Left renal pelvis (tissue), 4 donors: ENCODE results near the gene PCSK9. TPM values are rescaled to one million over a fixed set of nuclear protein-coding genes. Genes with fewer than 3 reads are reported as not detected.

Experiments
- DNase-seq, 4 donors: peaks; one replicate each; pipeline ENCODE4 v3.0.0-alpha.2; 2013; ENCODE audit warnings: low read depth in 4 of 4, low spot score in 3 of 4
- polyA plus RNA-seq, 4 donors: library from polyadenylated mRNA; unstranded; fragments of 120-200 nt; gene quantifications; one replicate each; pipeline ENCODE4 v1.2.1, GENCODE V29; 2013; ENCODE audit not compliant: insufficient read length in 4 of 4

The PCSK9 gene
- 10 to 100 TPM in 1 of 4 donors, 1 to 10 TPM in 3; 1.3 to 11.8 (median 1.9) TPM for polyA plus RNA-seq

DNA sequence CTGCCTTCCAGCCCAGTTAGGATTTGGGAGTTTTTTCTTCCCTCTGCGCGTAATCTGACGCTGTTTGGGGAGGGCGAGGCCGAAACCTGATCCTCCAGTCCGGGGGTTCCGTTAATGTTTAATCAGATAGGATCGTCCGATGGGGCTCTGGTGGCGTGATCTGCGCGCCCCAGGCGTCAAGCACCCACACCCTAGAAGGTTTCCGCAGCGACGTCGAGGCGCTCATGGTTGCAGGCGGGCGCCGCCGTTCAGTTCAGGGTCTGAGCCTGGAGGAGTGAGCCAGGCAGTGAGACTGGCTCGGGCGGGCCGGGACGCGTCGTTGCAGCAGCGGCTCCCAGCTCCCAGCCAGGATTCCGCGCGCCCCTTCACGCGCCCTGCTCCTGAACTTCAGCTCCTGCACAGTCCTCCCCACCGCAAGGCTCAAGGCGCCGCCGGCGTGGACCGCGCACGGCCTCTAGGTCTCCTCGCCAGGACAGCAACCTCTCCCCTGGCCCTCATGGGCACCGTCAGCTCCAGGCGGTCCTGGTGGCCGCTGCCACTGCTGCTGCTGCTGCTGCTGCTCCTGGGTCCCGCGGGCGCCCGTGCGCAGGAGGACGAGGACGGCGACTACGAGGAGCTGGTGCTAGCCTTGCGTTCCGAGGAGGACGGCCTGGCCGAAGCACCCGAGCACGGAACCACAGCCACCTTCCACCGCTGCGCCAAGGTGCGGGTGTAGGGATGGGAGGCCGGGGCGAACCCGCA is at the start of gene PCSK9:
PCSK9 (plus strand) TSS at position 207 of the 741 bp plus-strand sequence; CDS start at position 497, 290 bp downstream.
- peak in 3 of 4 donors; percentile 18 to 36 (median 21) for DNase-seq

DNA sequence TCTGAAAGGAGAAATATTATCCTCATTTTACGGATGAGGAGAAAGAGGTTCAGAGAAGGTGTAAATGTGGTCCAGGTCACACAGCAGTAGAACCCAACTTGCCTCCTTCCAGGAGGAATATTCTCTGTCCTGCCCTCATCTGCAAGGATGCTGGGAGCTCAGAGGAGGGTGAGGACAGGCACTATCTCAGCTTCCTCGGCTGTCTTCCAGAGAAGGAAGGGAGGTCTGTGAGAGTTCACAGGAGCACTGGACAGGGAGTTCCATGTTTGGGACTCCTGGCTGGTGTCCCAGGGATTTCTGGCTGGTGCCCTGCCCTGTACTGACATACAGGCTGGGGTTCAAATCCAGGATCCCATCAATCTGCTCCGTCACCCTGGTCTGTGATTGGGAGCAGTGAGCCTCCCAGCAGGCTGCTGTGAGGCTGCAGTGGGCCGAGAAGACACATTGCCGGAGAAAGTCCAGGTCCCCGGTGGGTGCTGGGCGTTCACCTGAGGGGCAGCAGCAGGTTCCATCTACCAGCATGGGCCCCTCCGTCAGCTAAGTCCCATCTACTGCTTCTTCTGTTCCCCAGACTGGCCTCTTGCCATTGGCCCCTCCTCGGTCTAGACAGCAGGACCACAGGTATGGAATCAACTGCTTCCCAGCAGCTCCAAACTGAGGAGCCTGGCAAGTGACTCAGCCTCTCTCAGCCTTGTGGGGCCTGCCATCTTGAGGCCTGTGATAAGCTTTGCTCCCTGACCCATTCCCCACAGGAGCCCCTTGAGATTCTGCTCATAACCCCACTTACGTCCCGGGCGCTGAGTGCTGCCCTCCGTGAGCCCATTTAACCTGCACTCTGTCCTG is 49.2 kb upstream of the PCSK9 start:
- no peak for DNase-seq

DNA sequence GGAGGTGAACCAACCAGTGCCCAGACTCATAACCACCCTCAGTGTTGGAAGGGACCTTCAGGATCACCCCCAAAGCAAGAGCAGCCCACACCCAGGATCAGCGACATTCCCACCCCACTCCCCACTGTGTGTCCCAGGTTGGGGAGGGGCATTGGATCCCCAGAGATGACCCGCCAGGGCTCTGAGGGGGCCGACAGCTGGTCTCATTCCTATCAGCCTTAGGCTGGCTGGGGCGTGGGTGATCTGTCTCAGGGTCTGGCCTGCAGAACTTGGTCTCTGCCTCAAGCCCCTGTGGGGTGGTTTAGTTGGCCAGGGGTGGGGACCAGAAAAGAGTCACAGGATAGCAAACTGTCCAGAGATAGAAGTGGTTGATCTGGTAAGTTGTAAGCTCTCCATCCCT is 48.4 kb upstream of the PCSK9 start:
- no peak for DNase-seq

DNA sequence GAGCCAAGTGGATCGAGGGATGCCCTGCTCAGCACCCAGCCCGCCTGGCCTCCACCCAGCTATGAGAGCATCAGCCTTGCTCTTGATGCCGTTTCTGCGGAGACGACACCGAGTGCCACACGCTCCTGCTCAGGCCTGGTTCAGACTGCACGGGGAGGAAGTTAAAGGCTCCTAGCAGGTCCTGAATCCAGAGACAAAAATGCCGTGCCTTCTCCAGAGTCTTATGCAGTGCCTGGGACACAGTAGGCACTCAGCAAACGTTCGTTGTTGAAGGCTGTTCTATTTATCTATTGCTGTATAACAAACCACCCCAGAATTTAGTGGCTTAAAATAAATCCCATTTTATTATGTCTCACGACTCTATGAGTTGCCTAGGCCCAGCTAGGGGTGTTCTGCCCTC is 47.4 kb upstream of the PCSK9 start:
- DNase-seq: no peak

DNA sequence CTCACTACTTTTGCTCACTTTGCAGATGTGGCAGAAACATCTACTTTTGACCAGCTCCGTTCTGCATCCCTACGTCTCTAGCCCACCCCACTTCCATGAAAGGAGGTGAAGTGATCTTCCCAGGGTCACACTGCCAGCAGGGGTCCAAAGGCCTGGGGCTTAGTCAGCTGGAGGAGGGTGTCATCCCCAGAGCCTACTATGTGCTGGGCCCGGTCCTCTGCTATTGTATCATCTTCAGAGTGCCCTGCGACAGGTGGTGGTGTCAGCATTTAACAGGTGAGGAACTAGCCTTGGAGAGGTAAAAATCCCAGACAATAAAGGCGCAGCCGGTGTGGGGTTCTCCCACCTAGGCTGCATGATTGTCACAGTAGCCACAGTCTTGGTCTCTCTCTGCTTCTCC is 46.2 kb upstream of the PCSK9 start:
- no peak for DNase-seq

DNA sequence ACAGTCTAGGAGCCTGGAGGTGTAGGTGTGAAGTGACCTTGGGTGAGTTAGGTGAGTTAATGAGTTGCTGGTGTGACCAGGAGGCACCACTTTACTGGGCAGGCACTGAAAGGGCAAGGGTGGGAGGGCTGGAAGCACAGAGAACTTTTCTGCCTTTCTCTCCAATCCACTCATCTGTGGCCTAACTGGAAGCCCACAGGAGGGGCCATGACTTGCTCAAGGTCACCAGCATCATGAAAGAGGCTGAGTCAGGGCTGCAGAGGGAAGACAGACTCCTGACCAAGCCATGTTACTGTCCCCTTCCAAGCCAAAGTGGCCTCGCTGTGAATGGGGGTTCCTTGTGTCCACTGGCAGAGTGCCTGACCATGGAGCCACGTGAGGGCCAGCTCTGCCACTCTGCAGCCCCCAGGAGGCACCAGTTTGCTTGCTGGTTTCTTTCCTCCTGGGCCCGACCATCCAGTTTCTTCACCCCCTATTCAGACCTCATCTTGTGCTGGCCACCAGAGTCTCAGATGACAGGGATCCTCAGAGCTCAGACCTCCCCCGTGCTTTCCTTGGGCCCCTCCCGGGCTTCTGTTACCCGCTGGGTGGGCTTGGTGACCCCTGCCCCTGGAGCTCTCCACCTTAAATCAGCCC is 44.9 kb upstream of the PCSK9 start:
- no peak for DNase-seq

DNA sequence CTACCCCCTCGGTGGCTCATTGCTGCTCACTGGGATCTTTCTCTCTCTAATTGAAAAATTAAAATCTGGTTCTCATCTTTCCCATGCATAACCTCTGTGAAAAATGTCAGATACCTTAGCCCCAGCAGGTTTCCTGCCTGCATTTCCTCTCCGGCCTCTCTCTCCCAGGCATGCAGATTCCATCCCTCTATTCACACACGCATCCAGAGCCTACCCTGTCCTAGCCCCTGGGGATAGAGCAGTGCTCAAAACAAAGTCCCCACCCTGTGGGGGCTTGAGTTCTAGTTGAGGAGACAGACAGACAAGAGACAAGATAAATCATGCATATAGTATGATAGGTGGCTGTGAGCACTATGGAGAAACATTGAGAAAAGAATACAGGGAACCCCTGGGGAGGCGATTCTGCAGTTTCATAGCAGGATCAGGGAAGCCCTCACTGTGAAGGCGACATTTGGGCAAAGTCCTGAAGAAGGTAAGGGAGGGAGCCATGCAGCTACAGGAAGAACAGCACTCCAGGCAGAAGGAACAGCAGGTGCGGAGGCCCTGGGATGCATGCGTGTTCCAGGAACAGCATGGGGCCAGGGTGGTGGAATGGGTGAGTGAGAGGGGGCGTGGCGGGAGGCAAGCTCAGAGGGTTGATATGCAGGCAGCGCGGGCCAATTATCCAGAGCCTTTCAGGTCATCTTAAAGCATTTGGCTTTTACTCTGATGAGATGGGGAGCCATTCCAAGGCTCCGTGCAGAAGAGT is 44.2 kb upstream of the PCSK9 start:
- DNase-seq: no peak

DNA sequence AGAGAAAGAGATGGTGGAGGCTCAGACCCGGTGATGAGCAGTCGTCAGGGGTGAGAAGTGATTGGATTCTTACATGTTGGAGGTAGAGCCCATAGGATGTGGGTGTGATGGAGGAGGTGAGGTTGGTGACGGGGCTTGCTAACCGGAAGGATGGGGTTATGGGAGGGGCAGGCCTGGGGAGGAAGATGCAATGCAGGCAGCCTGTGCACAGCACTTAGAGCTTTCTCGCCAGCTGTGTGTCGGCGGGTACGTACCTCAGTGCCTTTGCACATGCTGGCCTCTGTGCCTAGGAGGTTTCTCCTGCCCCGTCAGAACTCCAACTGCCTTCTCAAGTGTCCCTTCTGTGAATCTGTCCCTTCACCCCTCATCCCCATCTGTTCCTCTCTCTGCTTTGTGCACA is 43.5 kb upstream of the PCSK9 start:
- DNase-seq: no peak

DNA sequence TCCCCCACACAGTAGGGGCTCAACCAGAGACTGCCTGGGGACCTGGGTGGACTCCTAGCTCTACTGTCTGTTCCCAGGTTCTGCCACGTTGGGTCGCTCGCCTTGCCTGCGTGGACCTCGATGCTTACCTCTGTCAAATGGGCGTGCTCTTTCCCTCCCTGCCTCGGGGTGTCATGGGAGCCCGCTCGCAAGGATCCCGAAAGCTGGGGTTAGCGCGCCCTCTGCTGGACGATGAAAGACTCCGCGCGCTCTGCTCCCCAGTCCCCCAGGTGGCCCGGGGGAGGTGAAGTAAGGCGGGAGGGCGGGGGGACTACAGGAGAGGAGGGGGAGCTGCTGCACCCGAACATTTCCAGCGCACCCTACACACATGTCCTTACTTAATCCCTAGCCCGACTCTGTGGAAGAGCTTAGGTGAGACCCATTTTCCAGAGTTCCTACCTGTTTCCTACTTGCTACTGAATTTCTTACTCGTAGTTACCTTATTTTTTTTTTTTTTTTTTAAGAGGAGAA is 42.9 kb upstream of the PCSK9 start:
- no peak for DNase-seq

DNA sequence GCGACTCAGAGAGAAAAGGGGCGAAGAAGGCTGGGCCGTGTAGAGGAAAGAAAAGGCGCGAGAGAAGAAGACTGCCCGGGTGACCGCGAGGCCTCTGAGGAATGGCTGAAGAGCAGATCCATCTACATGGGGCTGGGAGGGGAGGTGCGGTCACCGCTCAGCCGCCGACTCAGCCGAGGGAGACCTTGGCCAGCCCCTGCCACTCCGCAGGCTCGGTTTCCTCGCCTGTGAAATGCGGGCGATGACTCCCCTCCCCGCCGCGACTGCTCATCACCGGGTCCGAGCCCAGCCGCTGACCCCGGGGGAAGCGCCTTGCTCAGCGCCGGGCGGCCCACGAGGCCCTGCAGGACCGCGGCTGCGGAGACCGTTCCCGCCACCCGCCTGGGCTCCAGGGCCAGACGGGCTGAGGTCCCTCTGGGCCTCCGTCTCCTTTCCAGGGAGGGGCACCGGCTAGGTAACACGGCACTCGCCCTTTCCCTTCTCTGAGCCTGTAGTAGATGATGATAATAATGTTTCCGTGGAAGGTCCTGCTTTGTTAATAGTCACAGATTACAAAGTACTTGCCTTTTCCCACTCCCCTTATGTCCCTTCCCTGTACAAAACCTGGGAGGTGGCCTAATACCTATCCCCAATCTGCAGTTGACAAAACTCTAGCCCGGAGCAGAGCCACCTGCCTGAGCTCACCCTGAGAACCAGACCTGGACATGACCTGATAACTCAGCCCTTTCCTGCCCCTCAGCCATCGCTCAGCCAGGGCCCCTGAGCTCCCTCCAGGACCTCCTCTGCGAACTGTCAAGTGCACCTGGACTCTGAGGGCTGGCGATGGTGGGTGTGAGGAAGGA is 42.3 kb upstream of the PCSK9 start:
- DNase-seq: no peak

DNA sequence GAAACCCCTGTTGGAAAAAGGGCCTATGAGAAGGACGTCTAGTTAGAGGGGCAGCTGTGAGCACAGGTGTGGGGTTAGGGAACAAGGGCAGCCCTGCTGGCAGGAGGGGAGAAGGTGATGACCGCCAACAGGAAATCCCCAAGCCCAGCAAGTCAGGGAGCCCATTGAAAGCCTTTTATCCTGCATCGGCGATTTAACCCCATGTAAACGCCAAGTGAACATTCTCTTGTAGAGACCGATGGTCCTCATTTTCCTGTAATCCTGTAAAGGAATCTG is 41.7 kb upstream of the PCSK9 start:
- DNase-seq: no peak

DNA sequence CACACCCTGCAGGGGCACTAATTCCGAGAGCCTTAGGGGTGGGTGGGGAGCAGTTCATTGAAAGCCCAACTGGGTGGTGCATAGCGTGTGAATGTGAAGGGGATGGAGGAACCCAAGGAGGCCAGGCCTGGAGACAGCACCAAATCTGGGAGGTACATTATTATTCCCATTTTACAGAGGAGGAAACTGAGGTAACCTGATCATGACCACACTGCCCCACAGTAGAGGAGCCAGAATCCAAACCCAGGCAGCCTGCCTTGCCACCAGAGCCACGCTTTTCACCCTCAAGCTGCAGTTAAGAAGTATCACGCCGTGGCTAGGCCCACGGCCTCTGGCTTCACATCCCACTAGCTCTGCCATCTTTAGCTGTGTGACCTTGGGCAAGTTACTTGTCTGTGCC is 41.2 kb upstream of the PCSK9 start:
- no peak for DNase-seq

DNA sequence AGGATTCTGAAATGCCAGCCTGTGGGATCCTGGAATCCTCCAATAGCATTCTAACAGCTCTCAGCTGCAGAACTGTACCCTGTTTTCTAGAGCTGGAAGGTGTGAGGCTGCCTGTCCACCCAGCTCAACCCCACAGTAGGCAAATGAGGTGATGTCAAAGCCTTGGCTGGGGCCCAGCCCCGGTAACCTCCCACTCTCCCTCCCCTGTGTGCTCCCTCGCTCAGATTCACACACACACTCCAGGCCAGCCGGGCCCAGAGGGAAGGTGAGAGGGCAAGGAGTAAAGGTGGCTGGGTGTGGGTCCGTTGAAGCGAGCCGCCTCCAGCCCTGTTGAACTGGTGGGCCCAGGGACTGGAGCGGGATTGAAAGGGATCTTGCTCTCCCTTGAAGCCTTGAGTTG is 40.7 kb upstream of the PCSK9 start, which contains the start of gene BSND:
BSND (plus strand) TSS at position 257 of the 400 bp plus-strand sequence. CDS start 254 bp downstream, outside the sequence.
- DNase-seq: no peak

DNA sequence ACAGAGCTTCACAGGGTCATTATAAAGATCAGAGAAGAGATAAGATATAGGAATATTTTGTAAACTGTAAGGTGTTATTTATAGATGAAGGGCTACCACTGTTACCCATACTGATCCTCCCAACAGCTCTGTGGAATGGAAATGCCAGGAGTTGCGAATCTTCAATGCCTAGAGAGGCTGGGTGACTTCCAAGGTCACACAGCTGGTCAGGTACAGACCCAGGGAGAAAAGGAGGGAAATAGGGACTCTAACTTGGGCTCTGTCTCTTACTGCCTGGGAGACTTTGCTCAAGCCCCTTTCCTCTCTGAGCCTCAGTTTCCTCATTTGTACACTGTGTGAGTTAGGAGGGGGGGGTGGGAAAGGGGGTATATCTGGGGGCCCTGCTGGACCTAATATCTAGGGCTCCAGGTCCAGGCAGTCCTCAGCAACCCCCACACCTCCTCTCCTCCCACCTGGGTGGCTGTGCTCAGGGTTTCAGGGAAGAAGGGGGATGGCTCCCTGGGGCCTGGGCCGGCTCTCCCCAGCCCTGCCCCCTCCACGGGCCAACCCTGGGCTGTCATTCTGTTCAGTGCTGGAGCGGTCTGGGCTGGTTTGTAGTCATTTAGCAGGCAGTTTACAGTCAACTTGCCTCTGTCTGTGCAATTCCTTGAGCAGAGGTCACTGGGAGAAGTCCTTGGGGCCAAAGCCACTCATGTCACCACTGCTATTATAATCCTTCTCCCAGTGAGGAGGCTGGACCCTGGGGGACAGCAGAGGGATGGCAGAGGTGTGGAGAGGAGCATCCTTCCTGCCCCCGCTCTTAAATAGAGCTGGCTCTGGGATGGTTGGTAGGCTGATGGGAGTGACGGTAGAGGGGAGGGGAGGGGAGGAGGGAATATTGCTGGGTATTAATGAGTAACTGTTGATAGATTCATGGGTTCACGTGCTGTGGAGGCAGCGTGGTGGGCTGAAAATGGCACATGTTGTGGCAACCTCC is 39.0 kb upstream of the PCSK9 start:
- no peak for DNase-seq

DNA sequence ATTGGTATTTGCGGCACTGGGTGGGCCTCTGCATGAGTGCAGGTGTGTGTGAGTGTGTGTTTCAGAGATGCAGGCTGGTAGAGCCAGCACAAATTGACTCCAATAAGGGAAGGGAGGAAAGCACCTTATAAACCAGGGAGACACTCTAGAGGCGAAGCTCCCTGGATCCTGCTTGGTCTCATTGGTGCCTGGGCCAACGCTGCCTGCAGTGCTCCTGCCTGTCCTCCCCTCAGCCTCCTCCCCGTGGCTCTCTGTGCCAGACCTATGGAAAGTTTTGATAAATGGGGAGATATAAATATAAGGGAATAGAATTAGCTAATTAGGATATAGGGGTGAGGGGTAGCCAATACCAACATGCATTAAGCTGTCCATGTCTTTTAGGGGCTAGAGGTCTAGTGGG is 38.0 kb upstream of the PCSK9 start:
- DNase-seq: no peak

DNA sequence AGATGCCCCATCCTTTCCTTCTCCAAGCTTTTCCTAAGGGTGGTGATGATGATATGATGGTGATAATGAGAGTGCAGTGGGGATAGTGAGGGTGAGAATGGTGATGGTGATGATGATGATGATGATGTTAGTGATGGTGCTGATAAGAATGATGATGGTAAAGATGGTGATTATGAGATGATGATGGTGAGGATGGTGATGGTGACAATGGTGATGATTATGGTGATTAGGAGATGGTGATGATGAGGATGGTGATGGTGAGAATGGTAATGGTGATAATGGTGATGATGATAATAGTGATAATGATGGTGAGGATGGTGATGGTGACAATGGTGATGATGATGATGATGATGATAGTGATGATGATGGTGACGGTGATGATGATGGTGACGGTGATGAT is 36.7 kb upstream of the PCSK9 start:
- DNase-seq: no peak

DNA sequence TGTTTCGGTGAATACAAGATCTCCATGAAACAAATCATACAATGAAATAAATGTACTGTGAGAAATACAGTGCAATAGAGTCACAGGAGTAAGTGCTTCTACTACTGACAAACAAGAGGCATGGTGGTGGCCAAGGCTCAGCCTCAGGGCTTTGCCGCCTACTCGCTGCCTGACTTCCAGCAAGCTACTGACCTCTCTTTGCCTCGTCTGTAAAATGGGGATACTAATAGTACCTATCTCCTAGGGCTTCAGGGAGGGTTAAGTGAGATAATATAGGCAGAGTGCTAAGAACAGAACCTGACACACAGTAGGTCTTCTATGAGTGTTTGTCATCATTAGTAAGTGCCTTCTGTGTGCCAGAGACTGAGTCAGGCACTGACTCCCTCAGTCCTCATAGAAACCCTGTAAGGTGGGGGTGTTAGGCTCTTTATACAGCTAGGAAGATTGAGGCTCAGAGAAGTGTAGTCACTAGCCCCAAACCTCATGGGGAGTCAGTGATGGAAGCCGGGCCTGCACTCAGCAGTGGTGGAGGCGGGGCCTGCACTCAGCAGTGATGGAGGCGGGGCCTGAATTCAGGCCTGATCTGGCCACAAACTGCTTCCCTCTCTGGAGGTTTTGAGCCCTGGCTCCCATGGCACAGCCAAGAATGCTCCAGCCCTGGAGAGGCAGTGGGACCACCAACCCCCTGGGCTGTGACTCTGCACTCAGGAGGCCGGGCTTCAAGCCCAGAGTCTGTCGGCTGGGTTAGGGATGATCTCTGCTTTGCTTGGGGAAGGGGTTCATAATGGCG is 33.8 kb upstream of the PCSK9 start:
- DNase-seq: no peak

DNA sequence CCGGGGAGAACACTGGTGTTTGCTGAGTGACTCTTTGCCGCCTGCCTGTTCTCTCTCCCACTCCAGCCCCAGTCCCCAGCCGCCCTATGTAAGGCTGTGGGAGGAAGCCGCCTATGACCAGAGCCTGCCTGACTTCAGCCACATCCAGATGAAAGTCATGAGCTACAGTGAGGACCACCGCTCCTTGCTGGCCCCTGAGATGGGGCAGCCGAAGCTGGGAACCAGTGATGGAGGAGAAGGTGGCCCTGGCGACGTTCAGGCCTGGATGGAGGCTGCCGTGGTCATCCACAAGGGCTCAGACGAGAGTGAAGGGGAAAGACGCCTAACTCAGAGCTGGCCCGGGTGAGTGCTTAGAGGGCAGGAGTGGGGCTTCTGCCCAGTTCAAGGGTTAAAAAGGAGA is 32.4 kb upstream of the PCSK9 start:
- DNase-seq: no peak
